ENCODE measurements around the gene TMEM91.

Gene TMEM91

GRCh38 chr19:41362143-41362847 lies 14.0 kb upstream of the TMEM91 start:
- DNase-seq: no peak
- H3K9me3 ChIP-seq (ENCODE audit: severe bottlenecking): no peaks in the 10 kb centered on the region
- no peak overlapping the region for H3K27ac ChIP-seq
- no peak overlapping the region for H3K4me3 ChIP-seq (ENCODE audit: low read depth, low read length)
- no peak for TF ChIP-seq CTCF (IDR thresholded peaks at IDR 0.05; ENCODE audit: low read depth, low read length)
- no peaks in the 10 kb centered on the region for H3K27me3 ChIP-seq (ENCODE audit: insufficient read depth, low read depth, severe bottlenecking)
- 0 out of 2 replicates have a peak, but pooled peaks cover 3% of the 10 kb centered on the region for H3K36me3 ChIP-seq

GRCh38 chr19:41363371-41363752 lies 13.0 kb upstream of the TMEM91 start:
- Histone ChIP-seq H3K27me3 (ENCODE audit: insufficient read depth, low read depth, severe bottlenecking) (no peaks in the 10 kb centered on the region), H3K4me3 (ENCODE audit: low read depth, low read length) (peak overlapping the region; percentile 94), H3K9me3 (ENCODE audit: severe bottlenecking) (no peaks in the 10 kb centered on the region), H3K36me3 (0 out of 2 replicates have a peak, but pooled peaks cover 3% of the 10 kb centered on the region), H3K27ac (peak overlapping the region; percentile 100)
- no peak for TF ChIP-seq CTCF (IDR thresholded peaks at IDR 0.05; ENCODE audit: low read depth, low read length)
- DNase-seq: no peak

- no peak for TF ChIP-seq CTCF (IDR thresholded peaks at IDR 0.05; ENCODE audit: low read depth, low read length)
- H3K27me3 ChIP-seq (ENCODE audit: insufficient read depth, low read depth, severe bottlenecking): no peaks in the 10 kb centered on the region
- peak; percentile 98 for DNase-seq
- 0 out of 2 replicates have a peak, but pooled peaks cover 3% of the 10 kb centered on the region for H3K36me3 ChIP-seq
- no peaks in the 10 kb centered on the region for H3K9me3 ChIP-seq (ENCODE audit: severe bottlenecking)
- peak within 1 kb of the TSS; percentile 100 for H3K27ac ChIP-seq
- peak within 1 kb of the TSS; percentile 94 for H3K4me3 ChIP-seq (ENCODE audit: low read depth, low read length)
Measured at GRCh38 chr19:41363753-41364523, 12.4 kb upstream of the TMEM91 start, which contains the start of gene B9D2. Gene B9D2 (minus strand): TSS chr19:41364149. CDS start chr19:41363519, 630 bp downstream.

GRCh38 chr19:41364524-41365391 lies 11.6 kb upstream of the TMEM91 start:
- peak overlapping the region; percentile 100 for H3K27ac ChIP-seq
- H3K9me3 ChIP-seq (ENCODE audit: severe bottlenecking): no peaks in the 10 kb centered on the region
- TF ChIP-seq CTCF (IDR thresholded peaks at IDR 0.05; ENCODE audit: low read depth, low read length): no peak
- no peak for DNase-seq
- H3K4me3 ChIP-seq (ENCODE audit: low read depth, low read length): peak overlapping the region; percentile 94
- no peaks in the 10 kb centered on the region for H3K27me3 ChIP-seq (ENCODE audit: insufficient read depth, low read depth, severe bottlenecking)
- H3K36me3 ChIP-seq: 0 out of 2 replicates have a peak, but pooled peaks cover 3% of the 10 kb centered on the region

GRCh38 chr19:41366089-41366488 lies 10.2 kb upstream of the TMEM91 start:
- 0 out of 2 replicates have a peak, but pooled peaks cover 3% of the 10 kb centered on the region for H3K36me3 ChIP-seq
- 0 out of 2 replicates have a peak, but pooled peaks have one; percentile 16 for TF ChIP-seq CTCF (IDR thresholded peaks at IDR 0.05; ENCODE audit: low read depth, low read length)
- H3K4me3 ChIP-seq (ENCODE audit: low read depth, low read length): no peak overlapping the region
- no peaks in the 10 kb centered on the region for H3K9me3 ChIP-seq (ENCODE audit: severe bottlenecking)
- no peak for DNase-seq
- no peak overlapping the region for H3K27ac ChIP-seq
- H3K27me3 ChIP-seq (ENCODE audit: insufficient read depth, low read depth, severe bottlenecking): no peaks in the 10 kb centered on the region
